ENCODE results near the gene CCDC33.

The CCDC33 gene

DNA sequence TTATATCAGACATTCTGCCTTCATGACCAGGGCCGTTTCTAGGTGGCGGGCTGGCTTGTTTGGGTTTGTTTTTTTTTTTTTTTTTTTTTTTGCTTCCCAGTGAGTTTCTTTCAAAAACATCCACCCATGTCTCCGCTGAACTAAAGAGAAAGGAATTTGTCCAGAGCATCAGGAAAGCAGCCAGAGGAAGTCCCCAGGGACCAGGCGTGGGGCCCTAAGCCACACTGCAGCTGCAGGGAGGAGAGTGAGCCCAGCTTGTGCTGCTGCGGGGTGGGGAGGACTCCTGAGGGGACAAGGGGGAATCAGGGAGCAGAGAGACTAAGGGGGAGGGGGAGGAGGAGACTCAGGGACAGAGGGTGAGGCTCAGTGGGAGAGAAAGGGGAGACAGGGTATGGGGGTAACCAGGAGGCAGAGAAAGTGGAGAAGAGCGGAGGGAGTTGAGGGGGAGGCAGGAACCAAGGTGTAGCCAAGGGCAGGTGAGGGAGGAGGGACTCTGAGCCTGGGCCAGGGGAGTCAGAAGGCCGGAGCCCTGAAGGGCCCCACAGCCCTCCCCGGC, 81.8 kb downstream of the CCDC33 start:
- peaks cover 37% of the 10 kb centered on the region for H3K4me1 Mint-ChIP-seq
- H3K9me3 Mint-ChIP-seq, result no peaks in the 10 kb centered on the region
- H3K4me3 Mint-ChIP-seq, result no peak overlapping the region
- H3K27me3 Mint-ChIP-seq, result no peaks in the 10 kb centered on the region
- H3K27ac Mint-ChIP-seq, result no peak overlapping the region
- no peaks in the 10 kb centered on the region for H3K36me3 Mint-ChIP-seq

DNA sequence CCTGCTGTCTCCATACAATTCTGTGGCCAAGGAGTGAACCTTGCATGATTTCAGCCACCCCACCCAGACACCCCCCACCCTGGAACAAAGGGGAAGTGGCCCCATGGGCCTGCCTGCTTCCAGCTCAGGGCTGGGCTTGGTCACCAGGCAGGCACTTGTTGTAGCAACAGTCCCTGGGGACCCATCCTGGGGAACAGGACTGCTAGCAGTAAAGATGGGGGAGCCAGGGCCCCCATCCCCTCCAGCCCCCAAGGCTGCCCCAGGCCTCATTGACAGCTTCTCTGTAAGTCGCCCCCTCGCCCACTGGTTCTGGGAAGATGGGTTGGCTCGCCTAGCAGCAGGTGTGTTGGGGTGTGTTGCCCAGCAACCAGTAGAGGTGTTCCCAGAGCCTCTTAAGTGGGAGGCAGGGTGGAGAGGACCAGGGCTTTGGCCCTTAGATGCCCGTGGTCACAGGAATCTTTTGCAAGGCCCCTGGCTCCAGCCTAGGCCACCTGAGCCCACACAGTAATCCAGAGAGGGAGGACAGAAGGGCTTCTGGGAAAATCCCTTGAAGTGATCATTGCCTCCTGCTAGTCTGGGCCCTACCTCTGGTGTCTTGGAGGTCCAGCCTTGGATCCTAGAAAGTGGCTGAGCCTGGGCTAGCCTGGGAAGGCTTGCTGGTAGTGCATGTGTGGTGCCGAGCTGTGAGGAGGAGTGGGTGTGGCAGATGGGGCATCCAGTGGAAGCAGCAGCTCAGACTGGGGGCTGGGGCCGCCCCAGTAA, 82.4 kb downstream of the CCDC33 start:
- Mint-ChIP-seq H3K4me1 (peaks cover 37% of the 10 kb centered on the region), H3K4me3 (no peak overlapping the region), H3K27me3 (no peaks in the 10 kb centered on the region), H3K36me3 (no peaks in the 10 kb centered on the region), H3K27ac (no peak overlapping the region), H3K9me3 (no peaks in the 10 kb centered on the region)

DNA sequence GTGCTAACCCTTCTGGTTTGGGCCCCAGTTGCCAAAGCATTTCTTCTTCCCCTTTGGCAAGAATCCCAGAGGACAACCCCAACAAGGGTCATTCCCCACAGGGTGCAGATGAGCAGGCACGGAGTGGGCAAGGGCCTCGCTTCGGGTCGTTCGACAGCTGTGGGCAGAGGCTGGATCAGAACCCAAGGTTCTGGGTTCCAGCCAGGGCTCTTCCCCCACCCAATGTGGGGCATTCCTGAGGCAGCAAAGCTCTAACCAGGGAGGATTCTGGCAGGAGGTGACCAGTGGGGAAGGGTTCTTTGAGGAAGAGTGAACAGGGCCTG, 83.0 kb downstream of the CCDC33 start:
- no peaks in the 10 kb centered on the region for H3K36me3 Mint-ChIP-seq
- H3K27ac Mint-ChIP-seq, result no peak overlapping the region
- peaks cover 33% of the 10 kb centered on the region for H3K4me1 Mint-ChIP-seq

GRCh38 chr15:74319596-74320351, 83.6 kb downstream of the CCDC33 start:
- Mint-ChIP-seq H3K36me3 (no peaks in the 10 kb centered on the region), H3K4me1 (peaks cover 26% of the 10 kb centered on the region), H3K9me3 (no peaks in the 10 kb centered on the region), H3K27ac (peak overlapping the region; percentile 55), H3K4me3 (no peak overlapping the region), H3K27me3 (no peaks in the 10 kb centered on the region)

More for the DNA sequence above, 83.0 kb downstream of the CCDC33 start:
- Mint-ChIP-seq H3K9me3 (no peaks in the 10 kb centered on the region), H3K27me3 (no peaks in the 10 kb centered on the region), H3K4me3 (no peak overlapping the region)

DNA sequence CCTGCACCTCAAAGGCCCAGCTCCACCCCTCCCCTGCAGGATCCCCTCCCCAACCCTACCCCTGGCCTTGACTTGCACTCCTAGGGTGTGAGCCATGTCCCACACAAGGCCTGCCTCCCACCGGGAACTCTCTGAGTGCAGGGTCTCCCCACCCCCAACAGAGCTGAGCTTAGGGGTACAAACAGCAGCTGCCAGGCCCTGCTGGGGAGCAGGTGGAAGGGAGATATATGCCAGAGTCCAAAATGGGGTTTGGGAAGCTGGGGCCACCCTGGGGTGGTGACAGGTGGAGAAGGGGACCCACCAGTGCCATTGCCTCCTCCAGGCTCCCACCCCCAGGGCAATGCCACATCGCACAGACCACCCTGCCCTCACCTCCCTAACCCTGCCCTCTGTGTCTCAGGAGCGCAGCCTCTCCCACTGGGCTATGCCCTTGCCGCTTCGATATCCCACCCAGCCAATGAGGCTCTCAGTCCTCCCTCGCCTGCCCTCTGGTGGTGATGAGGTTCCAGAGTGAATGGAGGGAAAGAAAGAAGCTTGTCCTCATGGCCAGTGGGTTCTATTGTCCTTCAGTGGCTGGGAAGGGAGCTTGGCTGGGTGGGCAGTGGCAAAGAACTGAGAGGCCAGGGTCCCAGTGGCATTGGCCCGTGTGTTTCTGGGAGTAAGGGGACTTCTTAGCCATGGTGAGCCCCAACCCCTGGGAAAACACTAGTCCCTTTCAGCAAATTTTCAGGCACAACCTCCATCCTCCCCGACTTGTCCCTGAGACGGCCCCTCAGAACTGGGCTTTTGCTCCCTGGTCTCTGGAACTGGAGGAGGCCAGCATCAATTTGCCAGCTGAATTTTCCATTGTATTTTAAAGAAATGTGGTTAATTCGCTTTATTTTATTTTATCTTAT, 84.5 kb downstream of the CCDC33 start:
- H3K36me3 Mint-ChIP-seq, result no peaks in the 10 kb centered on the region
- no peaks in the 10 kb centered on the region for H3K27me3 Mint-ChIP-seq
- no peak overlapping the region for H3K27ac Mint-ChIP-seq
- H3K4me3 Mint-ChIP-seq, result no peak overlapping the region
- peaks cover 18% of the 10 kb centered on the region for H3K4me1 Mint-ChIP-seq
- no peaks in the 10 kb centered on the region for H3K9me3 Mint-ChIP-seq

- H3K4me1 Mint-ChIP-seq, result peaks cover 5% of the 10 kb centered on the region
- H3K9me3 Mint-ChIP-seq, result no peaks in the 10 kb centered on the region
- H3K36me3 Mint-ChIP-seq, result no peaks in the 10 kb centered on the region
- H3K4me3 Mint-ChIP-seq, result no peak overlapping the region
- H3K27me3 Mint-ChIP-seq, result peaks cover 1% of the 10 kb centered on the region
- H3K27ac Mint-ChIP-seq, result no peak overlapping the region
Observed at GRCh38 chr15:74322558-74323180, 86.5 kb downstream of the CCDC33 start.

GRCh38 chr15:74324714-74325113, 88.6 kb downstream of the CCDC33 start:
- Mint-ChIP-seq H3K27ac (no peak overlapping the region), H3K4me1 (peaks cover 8% of the 10 kb centered on the region), H3K36me3 (no peaks in the 10 kb centered on the region), H3K27me3 (peaks cover 1% of the 10 kb centered on the region), H3K9me3 (no peaks in the 10 kb centered on the region), H3K4me3 (no peak overlapping the region)

GRCh38 chr15:74326746-74327145, 90.6 kb downstream of the CCDC33 start:
- Mint-ChIP-seq H3K27me3 (peaks cover 1% of the 10 kb centered on the region), H3K4me3 (no peak overlapping the region), H3K36me3 (no peaks in the 10 kb centered on the region), H3K27ac (no peak overlapping the region), H3K4me1 (peaks cover 4% of the 10 kb centered on the region), H3K9me3 (no peaks in the 10 kb centered on the region)

DNA sequence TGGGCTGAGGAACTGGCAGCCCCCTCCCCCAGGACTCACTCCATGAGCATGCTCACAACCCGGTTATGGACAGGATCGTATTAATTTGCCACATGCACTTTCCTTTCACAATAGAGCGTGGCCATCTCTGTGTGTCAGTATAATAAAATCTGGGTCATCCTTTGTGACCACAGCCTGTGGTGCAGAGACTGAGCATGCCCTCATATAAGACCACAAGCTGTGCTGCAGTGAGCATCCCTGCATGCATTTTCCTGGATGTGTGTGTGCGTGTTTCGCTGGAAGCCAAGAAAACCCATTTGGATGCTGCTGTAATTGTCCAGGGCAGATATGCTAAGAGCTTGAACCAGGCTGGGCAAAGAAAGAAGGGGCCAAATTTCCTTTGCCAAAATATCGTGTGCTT, 91.6 kb downstream of the CCDC33 start:
- H3K27ac Mint-ChIP-seq, result no peak overlapping the region
- H3K4me3 Mint-ChIP-seq, result no peak overlapping the region
- H3K9me3 Mint-ChIP-seq, result no peaks in the 10 kb centered on the region

GRCh38 chr15:74328331-74329056, 92.4 kb downstream of the CCDC33 start:
- Mint-ChIP-seq H3K36me3 (no peaks in the 10 kb centered on the region), H3K4me1 (peaks cover 4% of the 10 kb centered on the region), H3K27me3 (peaks cover 1% of the 10 kb centered on the region), H3K27ac (no peak overlapping the region), H3K9me3 (no peaks in the 10 kb centered on the region), H3K4me3 (no peak overlapping the region)

More for the DNA sequence above, 91.6 kb downstream of the CCDC33 start:
- Mint-ChIP-seq H3K4me1 (peaks cover 4% of the 10 kb centered on the region), H3K27me3 (peaks cover 1% of the 10 kb centered on the region), H3K36me3 (no peaks in the 10 kb centered on the region)

- H3K4me1 Mint-ChIP-seq, result peaks cover 4% of the 10 kb centered on the region
- no peak overlapping the region for H3K4me3 Mint-ChIP-seq
- no peaks in the 10 kb centered on the region for H3K9me3 Mint-ChIP-seq
- H3K27ac Mint-ChIP-seq, result no peak overlapping the region
- no peaks in the 10 kb centered on the region for H3K27me3 Mint-ChIP-seq
- no peaks in the 10 kb centered on the region for H3K36me3 Mint-ChIP-seq
Observed at GRCh38 chr15:74330861-74331408, 94.8 kb downstream of the CCDC33 start.

GRCh38 chr15:74332011-74332410, 95.9 kb downstream of the CCDC33 start:
- H3K27me3 Mint-ChIP-seq, result no peaks in the 10 kb centered on the region
- no peaks in the 10 kb centered on the region for H3K36me3 Mint-ChIP-seq
- H3K4me1 Mint-ChIP-seq, result peaks cover 4% of the 10 kb centered on the region
- no peaks in the 10 kb centered on the region for H3K9me3 Mint-ChIP-seq
- no peak overlapping the region for H3K4me3 Mint-ChIP-seq
- no peak overlapping the region for H3K27ac Mint-ChIP-seq

- Mint-ChIP-seq H3K27ac (no peak overlapping the region), H3K27me3 (no peaks in the 10 kb centered on the region), H3K9me3 (no peaks in the 10 kb centered on the region), H3K36me3 (no peaks in the 10 kb centered on the region), H3K4me3 (no peak overlapping the region), H3K4me1 (peaks cover 4% of the 10 kb centered on the region)
Observed at GRCh38 chr15:74332611-74333010, 96.5 kb downstream of the CCDC33 start.

DNA sequence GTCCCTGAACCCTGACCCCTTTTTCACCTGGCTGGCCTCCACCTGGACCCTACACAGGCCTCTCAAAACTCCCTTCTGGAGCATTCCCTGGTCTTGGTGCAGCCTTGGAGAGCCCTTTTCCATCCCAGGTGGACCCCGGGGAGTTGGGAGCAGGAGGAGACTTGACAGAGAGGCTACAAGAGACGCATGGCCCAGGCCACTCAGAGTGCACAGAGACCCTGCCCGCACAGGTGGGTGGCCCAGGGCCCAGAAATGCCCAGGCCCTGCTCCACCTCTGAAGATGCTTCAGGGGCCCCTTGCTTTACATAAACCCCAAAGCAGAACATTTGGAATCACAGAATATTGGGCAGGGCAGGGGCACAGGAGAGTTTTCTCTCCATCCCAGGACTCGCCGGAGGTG, 97.0 kb downstream of the CCDC33 start:
- no peaks in the 10 kb centered on the region for H3K9me3 Mint-ChIP-seq
- peaks cover 4% of the 10 kb centered on the region for H3K4me1 Mint-ChIP-seq
- H3K27me3 Mint-ChIP-seq, result no peaks in the 10 kb centered on the region
- H3K36me3 Mint-ChIP-seq, result no peaks in the 10 kb centered on the region
- H3K4me3 Mint-ChIP-seq, result no peak overlapping the region
- no peak overlapping the region for H3K27ac Mint-ChIP-seq
